Central memory CD4-positive, alpha-beta T cell (primary cell): ENCODE data around the gene PLET1.

Experiments used
- DNase-seq: peaks from one replicate; pipeline ENCODE4 v3.0.0; 2022

Gene PLET1

GRCh38 chr11:112237451-112237850, 23.2 kb downstream of the PLET1 start:
- no peak for DNase-seq

- no peak for DNase-seq
These were observed 24.8 kb downstream of the PLET1 start for GRCh38 chr11:112235750-112236390.

DNA sequence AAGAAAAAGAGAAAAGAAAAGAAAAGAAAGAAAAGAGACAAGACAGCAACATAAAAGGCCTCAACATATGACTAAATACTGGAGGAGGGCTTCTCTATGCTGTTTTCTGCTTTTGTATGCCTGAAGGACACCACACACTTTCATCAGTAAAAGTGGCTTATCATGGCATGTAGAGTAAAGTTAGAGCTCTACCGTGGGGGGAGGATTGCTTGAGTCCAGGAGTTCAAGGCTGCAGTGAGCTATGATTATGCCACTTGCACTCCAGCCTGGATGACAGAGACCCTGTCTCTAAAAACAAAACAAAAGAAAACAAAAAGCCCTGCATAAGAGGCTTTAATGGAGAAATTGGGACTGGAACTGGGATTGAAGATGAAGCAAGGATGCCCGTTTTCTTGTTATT, 28.7 kb downstream of the PLET1 start:
- no peak for DNase-seq

DNA sequence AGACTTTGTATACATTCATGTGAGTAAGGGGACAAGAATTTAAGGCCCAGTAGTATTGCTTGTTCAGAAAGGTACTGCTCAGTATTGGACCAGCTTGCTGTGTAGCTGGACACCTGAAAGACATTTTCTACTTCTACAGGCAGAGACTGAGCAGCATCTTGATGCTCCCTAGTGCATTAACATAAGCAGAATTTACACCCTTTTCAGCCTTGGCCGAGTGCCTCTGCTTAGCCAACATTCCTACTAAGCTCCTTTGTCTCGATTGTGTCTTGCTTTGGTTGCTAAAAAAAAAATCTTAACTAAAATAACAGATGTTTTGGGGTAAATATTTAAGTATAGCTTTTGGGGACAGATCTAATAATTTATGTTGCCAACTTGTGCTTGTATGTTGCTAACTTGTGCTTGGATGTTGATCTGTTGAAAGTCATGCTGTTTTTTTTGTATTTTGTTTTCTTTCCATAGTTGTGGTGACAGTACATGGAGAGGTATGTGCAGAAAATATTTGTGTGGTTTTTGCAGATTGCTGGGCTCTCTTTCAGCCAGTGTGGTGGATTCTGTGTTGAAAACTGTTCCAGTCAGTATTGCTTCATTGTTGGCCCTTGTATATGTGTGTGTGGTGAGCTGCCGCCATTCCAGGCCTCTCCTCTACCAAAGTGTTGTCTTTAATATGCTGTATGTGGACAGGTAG, 30.8 kb downstream of the PLET1 start:
- DNase-seq: no peak

- no peak for DNase-seq
These were observed 31.5 kb downstream of the PLET1 start for GRCh38 chr11:112229159-112229558.

DNA sequence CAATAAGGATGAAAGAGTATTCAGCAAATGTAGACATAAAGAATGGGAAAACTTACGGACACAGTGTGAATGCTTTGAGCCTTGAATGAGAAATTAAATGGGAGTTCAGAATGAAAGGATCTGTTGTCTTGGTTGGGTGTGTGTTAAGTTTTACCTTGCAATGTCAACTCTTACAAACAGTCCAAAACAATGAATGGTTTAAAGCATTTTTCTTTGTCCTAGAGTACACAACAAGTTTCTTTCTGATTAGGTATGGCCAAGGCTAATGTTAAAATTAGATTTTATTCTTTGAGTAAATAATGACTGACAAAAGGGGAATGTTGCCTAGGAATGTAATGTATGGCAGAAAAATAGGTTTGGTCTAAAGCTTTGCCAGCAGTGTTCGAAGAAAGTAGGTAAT, 32.0 kb downstream of the PLET1 start:
- no peak for DNase-seq

DNA sequence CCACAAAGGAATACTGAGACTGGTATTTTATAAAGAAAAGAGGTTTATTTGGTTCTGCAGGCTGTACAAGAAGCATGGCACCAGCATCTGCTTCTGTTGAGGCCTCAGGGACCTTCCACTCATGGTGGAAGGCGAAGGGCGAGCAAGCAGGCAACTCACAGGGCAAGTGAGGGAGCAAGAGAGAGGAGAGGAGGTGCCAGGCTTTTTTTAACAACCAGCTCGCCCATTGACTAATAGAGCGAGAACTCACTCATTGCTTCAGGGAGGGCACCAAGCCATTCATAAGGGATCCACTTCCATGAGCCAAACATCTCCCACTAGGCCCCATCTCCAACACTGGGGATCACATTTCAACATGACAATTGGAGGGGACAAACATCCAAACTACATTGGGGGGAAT, 33.2 kb downstream of the PLET1 start:
- no peak for DNase-seq

- no peak for DNase-seq
These were observed 33.7 kb downstream of the PLET1 start for GRCh38 chr11:112226831-112227401.

DNA sequence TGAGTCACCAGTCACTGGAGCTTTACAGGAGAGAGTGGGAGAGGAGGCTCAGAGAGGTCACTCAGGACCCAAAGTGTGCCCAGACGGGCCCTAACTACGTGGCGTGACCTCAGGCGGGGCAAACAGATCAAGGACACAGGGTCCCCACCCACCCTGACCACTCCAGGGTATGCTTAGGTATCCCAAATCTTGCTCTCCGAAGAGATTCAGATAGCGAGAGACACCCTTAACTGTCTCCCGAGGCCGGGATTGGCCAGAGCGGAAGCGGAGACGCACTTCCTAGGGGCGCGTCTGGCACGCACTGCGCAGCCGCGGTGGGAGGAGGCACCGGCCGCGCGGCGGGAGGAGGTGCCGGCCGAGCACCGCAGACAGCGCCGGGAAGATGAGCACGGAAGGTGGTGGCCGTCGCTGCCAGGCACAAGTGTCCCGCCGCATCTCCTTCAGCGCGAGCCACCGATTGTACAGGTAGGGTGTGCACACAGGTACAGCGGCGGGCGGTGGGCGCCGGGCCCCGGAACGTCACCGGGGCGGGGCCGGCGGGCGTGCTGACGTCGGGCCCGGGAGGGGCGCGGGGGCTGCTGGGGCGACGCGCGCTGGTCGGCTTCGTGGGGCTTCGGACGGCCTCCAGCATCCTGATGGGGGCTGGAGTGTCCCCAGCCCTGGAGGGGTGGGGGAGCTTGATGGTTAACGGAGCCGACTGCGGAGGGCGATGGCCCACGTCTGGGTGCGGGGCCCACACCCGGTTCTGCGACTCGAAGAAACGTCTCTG, 34.4 kb downstream of the PLET1 start, which contains the start of gene PTS:
Gene PTS (plus strand): TSS at position 367 of the 769 bp plus-strand sequence. CDS start 16 bp downstream, at position 383.
- DNase-seq: peak; percentile 87

DNA sequence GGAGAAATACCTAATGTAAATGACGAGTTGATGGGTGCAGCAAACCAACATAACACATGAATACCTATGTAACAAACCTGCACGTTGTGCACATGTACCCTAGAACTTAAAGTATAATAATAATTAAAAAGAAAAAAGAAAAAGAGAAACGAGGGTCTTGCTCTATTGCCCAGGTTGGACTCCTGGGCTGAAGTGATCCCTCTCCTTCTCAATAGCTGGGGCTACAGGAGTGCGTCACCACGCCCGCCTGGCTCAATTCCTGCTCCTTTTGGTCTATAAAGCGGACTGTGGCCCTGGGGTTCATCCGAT, 35.0 kb downstream of the PLET1 start:
- DNase-seq: no peak

GRCh38 chr11:112223754-112224532, 36.7 kb downstream of the PLET1 start:
- DNase-seq: no peak

- no peak for DNase-seq
These were observed 37.5 kb downstream of the PLET1 start for GRCh38 chr11:112223121-112223520.

DNA sequence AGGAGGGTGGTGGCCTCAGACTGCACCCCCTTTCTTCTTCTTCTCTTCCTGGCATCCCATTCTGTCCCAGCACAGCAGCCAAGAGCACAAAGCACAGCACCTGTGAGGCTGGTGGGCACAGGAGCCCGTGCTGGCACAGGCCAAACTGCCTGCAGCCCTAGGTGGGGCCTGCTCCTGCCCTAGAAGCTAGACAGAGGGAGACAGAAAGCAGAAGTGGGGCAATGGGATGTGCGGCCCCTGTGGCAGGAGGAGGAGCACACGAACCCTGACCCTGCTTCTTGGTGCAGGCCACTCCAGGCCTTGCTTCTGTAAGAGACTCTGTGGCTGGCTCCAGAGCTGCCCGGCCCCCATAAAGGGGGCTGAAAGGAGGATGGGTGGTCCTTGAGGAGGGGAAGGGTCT, 38.4 kb downstream of the PLET1 start:
- no peak for DNase-seq

DNA sequence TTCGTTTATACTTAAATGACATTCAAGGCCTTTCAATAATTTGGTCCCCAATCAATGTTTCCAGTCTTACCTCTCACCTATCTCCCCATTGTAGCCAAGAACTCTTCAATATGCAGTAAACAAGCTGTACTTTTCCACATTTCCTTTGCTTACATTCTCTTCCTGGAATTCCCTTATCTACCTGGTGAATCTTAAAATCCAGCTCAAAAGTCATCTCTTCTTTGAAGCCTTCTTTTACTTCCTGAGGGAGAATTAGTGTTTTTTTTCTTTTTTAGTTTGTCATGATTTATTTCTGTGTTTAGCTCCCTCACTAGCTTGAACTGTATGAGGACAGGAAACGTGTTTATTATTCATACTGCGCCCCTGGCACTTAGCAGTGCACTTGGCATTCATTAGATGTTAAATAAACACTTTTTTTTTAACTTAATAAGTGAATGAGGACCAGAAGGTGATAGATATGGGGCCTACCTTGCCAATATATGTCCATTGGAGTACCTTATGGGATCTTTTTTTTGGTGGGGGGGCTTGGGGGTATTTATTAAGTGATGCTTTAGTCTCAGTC, 39.3 kb downstream of the PLET1 start:
- no peak for DNase-seq

DNA sequence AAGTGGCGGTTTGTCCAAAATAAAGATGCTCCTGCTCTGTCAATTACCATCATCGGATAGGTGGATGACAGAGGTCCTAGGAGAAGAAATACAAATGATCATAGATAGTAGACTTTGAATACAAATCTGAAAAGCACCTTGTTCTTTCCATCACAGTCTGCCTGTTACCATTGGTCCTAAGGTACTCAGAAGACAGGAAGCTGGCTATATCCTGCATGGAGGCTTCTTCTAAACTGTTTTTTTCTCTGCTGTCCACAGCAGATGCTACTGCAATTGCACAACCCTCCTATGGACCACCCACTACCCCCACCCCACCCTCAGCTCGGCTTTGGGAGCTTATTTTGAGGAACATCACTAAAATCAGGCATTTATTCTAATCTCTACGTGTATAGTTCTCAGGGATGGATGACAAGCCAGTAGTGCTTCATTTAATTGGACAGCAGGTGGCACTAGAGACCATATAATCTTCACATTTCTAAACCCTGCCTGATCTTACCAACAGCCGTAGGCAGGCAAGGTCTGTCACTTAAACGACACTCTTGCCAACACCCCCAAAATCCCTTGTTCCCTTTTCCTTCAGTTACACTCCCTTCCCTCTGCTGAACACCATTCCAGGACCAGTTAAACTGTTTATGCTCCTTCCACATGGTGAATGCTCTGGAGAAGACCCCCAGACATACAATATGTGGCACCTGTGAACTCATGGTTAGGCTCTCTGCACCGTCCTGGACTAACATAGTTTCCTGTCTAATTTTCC, 41.0 kb downstream of the PLET1 start:
- peak; percentile 64 for DNase-seq

DNA sequence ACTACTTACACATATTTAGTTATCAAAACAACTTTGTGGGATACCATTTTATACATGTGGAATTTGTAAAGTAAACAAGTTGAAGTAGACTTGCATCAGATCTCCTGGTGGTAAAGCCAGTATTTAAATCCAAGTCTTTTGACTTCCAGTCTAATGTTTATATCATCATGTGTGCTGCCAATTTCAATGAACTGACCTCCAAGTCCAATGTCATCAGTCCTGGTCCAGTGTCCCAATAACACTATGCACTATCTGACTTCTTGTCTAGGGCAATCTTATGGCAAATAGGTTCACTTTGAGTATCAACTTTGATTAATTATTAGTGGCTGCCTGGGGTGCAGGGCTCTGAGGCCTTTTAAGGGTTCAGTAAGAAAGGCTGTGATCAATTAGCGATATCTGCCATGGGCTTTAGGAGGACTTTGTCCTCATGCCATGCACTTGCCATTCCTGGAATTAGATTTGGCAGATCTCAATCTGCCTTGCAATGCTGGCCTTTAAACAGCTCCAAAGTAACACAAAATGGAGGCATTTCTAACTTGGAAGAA, 44.0 kb downstream of the PLET1 start:
- DNase-seq: no peak

DNA sequence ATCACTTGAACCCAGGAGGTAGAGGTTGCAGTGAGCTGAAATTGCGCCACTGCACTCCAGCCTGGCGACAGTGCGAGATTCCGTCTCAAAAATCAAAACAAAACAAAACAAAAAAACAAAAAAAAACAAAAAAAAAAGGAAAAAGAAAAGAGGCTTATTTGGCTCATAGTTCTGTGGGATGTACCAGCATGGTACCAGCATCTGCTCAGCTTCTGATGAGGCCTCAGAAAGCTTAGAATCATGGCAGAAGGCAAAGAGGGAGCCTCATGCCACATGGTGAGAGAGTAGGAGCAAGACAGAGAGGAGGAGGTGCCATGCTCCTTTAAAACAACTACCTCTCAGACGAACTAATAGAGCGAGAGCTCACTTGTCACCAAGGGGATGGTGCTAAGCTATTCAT, 45.0 kb downstream of the PLET1 start:
- DNase-seq: no peak

DNA sequence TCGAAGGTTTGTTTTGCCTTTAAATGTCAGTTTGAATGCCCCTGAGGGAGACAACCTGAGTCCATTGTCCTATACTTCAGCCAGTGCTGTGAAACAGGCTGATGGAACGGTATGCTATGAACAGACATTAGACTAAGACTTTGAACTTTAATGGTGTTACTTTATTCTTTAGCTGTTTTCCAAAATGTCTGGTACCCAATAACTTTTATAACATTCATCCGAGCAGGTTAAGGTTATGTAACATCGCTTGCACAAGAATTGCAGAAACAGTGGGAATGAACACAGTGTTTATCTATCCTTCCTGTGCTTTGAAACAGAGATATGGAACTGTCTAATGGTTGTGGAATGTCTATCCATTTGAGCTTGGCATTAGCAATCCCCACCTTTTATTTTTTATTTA, 46.9 kb downstream of the PLET1 start:
- no peak for DNase-seq

GRCh38 chr11:112212710-112213109, 48.0 kb downstream of the PLET1 start:
- no peak for DNase-seq

DNA sequence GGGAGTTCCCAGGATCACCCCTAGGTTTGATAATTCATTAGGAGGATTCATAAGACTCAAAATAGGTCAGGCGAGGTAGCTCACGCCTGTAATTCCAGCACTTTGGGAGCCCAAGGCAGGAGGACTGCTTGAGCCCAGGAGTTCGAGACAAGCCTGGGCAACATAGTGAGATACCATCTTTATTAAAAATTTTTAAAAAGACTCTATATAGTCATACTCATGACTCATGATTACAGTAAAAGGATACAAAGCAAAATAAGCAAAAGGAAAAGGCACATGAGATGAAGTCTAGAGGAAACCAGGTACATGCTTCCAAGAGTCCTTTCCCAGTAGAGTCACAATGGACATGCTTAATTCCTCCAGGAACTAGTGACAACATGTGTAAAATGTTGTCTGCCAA, 48.4 kb downstream of the PLET1 start:
- no peak for DNase-seq

- DNase-seq: no peak
These were observed 49.1 kb downstream of the PLET1 start for GRCh38 chr11:112211536-112211935.

DNA sequence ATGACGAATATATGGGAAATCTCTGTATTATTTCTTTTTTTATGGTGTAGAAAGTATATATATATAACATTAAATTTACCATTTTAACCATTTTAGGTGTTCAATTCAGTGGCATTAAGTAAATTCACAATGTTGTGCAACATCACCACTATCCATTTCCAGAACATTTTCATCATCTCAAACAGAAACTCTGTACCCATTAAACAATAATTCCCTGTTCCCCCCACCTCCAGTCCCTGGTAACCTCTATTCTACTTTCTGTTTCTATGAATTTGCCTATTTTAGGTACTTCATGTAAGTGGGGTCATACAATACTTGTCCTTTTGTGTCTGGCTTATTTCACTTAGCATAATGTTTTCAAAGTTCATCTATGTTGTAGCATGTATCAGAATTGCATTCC, 49.8 kb downstream of the PLET1 start:
- DNase-seq: no peak
